HEK293 (cell line): ENCODE data around the gene SLC35F4.

Source experiments
- OVOL3 ChIP-seq: fragments of 450-650 bp; formaldehyde crosslinking; IDR thresholded peaks from 2 replicates; pipeline ENCODE4 v1.5.1; 2016; ENCODE audit warnings: missing biosample characterization, missing genetic modification characterization
- SCRT2 ChIP-seq: fragments of 450-650 bp; formaldehyde crosslinking; IDR thresholded peaks from 2 replicates; pipeline ENCODE4 v1.5.1; 2016; ENCODE audit warnings: missing biosample characterization, missing genetic modification characterization
- ZBTB7A ChIP-seq: fragments of 450-650 bp; formaldehyde crosslinking; IDR thresholded peaks from 2 replicates; pipeline ENCODE4 v1.5.1; 2016; ENCODE audit warnings: low read depth, missing biosample characterization, missing genetic modification characterization
- ZFP69B ChIP-seq: fragments of 450-650 bp; formaldehyde crosslinking; IDR thresholded peaks from 2 replicates; pipeline ENCODE4 v1.5.1; 2016; ENCODE audit warnings: missing biosample characterization, missing genetic modification characterization
- ZIC2 ChIP-seq: fragments of 450-650 bp; formaldehyde crosslinking; IDR thresholded peaks from 2 replicates; pipeline ENCODE4 v1.5.1; 2016; ENCODE audit warnings: missing biosample characterization, missing genetic modification characterization
- ZNF121 ChIP-seq: fragments of 450-650 bp; formaldehyde crosslinking; IDR thresholded peaks from 2 replicates; pipeline ENCODE4 v1.5.1; 2016; ENCODE audit warnings: missing biosample characterization, missing genetic modification characterization
- ZNF274 ChIP-seq, 2 experiments: fragments of 200-500 bp in 1 of 2; fragments of 450-650 bp in 1 of 2; sonication (Bioruptor generic) in 1 of 2; formaldehyde crosslinking in 1 of 2; IDR thresholded peaks; 2 replicates each; pipeline versions ENCODE4 v1.5.1 to v1.6.1; 2014 to 2016; ENCODE audit warnings: borderline replicate concordance in 1 of 2, inconsistent platforms in 1 of 2, low read length in 1 of 2, missing biosample characterization in 1 of 2, missing genetic modification characterization in 1 of 2
- ZNF660 ChIP-seq: fragments of 450-650 bp; IDR thresholded peaks from 2 replicates; pipeline ENCODE4 v1.5.1; 2018; ENCODE audit warnings: missing biosample characterization, mild to moderate bottlenecking, missing genetic modification characterization
- ZNF837 ChIP-seq: fragments of 450-650 bp; formaldehyde crosslinking; IDR thresholded peaks from 2 replicates; pipeline ENCODE4 v1.5.1; 2016; ENCODE audit warnings: missing biosample characterization, missing genetic modification characterization
- TF ChIP-seq, protein P1 (sequence below): fragments of 450-650 bp; formaldehyde crosslinking; IDR thresholded peaks from 2 replicates; pipeline ENCODE4 v1.5.1; 2016; ENCODE audit warnings: missing biosample characterization, missing genetic modification characterization
- TF ChIP-seq, protein P2 (sequence below): fragments of 450-650 bp; formaldehyde crosslinking; IDR thresholded peaks from 2 replicates; pipeline ENCODE4 v1.5.1; 2016; ENCODE audit warnings: missing biosample characterization, missing genetic modification characterization
- TF ChIP-seq, protein P3 (sequence below): sonication (generic); formaldehyde crosslinking; IDR thresholded peaks from 2 replicates; pipeline ENCODE4 v1.8.1; 2022; ENCODE audit warnings: mild to moderate bottlenecking, moderate library complexity, missing genetic modification reagents
- TF ChIP-seq, protein P4 (sequence below): fragments of 450-650 bp; formaldehyde crosslinking; IDR thresholded peaks from 2 replicates; pipeline ENCODE4 v1.5.1; 2016; ENCODE audit warnings: missing biosample characterization, missing genetic modification characterization

DNA sequence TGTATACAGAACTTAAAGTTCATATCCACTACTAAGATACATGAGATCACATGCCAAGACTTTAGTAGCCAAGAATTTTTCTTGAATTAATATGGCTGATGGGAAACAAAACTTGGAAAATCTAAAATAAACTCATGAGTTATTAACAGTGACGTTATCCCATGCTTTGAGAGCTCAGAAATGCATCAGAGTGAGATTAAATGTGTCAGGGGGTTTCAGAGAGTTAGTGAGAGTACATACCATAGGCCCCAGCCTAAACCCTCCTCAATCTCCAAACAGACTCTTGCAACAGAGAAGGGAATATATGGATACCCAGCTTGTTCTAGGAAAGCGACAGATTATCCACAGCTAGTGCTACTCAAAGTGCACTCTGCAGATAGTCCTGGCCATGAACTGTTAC, 19.3 kb downstream of the SLC35F4 start:
- TF ChIP-seq, protein P1, sequence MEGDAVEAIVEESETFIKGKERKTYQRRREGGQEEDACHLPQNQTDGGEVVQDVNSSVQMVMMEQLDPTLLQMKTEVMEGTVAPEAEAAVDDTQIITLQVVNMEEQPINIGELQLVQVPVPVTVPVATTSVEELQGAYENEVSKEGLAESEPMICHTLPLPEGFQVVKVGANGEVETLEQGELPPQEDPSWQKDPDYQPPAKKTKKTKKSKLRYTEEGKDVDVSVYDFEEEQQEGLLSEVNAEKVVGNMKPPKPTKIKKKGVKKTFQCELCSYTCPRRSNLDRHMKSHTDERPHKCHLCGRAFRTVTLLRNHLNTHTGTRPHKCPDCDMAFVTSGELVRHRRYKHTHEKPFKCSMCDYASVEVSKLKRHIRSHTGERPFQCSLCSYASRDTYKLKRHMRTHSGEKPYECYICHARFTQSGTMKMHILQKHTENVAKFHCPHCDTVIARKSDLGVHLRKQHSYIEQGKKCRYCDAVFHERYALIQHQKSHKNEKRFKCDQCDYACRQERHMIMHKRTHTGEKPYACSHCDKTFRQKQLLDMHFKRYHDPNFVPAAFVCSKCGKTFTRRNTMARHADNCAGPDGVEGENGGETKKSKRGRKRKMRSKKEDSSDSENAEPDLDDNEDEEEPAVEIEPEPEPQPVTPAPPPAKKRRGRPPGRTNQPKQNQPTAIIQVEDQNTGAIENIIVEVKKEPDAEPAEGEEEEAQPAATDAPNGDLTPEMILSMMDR (tag by site-specific recombination): no peak
- TF ChIP-seq ZNF660 (tag by site-specific recombination): no peak
- TF ChIP-seq SCRT2 (tag by site-specific recombination): no peak
- TF ChIP-seq ZNF121 (tag by site-specific recombination): no peak
- TF ChIP-seq, protein P2, sequence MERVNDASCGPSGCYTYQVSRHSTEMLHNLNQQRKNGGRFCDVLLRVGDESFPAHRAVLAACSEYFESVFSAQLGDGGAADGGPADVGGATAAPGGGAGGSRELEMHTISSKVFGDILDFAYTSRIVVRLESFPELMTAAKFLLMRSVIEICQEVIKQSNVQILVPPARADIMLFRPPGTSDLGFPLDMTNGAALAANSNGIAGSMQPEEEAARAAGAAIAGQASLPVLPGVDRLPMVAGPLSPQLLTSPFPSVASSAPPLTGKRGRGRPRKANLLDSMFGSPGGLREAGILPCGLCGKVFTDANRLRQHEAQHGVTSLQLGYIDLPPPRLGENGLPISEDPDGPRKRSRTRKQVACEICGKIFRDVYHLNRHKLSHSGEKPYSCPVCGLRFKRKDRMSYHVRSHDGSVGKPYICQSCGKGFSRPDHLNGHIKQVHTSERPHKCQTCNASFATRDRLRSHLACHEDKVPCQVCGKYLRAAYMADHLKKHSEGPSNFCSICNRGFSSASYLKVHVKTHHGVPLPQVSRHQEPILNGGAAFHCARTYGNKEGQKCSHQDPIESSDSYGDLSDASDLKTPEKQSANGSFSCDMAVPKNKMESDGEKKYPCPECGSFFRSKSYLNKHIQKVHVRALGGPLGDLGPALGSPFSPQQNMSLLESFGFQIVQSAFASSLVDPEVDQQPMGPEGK: no peak
- TF ChIP-seq ZNF274 (IDR thresholded peaks at IDR 0.05; ENCODE audit: low read length): no peak
- no peak for TF ChIP-seq ZNF274 (tag by site-specific recombination; IDR thresholded peaks at IDR 0.05; ENCODE audit: borderline replicate concordance)
- TF ChIP-seq, protein P3, sequence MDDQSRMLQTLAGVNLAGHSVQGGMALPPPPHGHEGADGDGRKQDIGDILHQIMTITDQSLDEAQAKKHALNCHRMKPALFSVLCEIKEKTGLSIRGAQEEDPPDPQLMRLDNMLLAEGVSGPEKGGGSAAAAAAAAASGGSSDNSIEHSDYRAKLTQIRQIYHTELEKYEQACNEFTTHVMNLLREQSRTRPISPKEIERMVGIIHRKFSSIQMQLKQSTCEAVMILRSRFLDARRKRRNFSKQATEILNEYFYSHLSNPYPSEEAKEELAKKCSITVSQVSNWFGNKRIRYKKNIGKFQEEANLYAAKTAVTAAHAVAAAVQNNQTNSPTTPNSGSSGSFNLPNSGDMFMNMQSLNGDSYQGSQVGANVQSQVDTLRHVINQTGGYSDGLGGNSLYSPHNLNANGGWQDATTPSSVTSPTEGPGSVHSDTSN: no peak
- no peak for TF ChIP-seq ZBTB7A
- no peak for TF ChIP-seq ZFP69B (tag by site-specific recombination)
- no peak for TF ChIP-seq ZIC2 (tag by site-specific recombination)
- no peak for TF ChIP-seq OVOL3 (tag by site-specific recombination)
- no peak for TF ChIP-seq ZNF837 (tag by site-specific recombination)
- TF ChIP-seq, protein P4, sequence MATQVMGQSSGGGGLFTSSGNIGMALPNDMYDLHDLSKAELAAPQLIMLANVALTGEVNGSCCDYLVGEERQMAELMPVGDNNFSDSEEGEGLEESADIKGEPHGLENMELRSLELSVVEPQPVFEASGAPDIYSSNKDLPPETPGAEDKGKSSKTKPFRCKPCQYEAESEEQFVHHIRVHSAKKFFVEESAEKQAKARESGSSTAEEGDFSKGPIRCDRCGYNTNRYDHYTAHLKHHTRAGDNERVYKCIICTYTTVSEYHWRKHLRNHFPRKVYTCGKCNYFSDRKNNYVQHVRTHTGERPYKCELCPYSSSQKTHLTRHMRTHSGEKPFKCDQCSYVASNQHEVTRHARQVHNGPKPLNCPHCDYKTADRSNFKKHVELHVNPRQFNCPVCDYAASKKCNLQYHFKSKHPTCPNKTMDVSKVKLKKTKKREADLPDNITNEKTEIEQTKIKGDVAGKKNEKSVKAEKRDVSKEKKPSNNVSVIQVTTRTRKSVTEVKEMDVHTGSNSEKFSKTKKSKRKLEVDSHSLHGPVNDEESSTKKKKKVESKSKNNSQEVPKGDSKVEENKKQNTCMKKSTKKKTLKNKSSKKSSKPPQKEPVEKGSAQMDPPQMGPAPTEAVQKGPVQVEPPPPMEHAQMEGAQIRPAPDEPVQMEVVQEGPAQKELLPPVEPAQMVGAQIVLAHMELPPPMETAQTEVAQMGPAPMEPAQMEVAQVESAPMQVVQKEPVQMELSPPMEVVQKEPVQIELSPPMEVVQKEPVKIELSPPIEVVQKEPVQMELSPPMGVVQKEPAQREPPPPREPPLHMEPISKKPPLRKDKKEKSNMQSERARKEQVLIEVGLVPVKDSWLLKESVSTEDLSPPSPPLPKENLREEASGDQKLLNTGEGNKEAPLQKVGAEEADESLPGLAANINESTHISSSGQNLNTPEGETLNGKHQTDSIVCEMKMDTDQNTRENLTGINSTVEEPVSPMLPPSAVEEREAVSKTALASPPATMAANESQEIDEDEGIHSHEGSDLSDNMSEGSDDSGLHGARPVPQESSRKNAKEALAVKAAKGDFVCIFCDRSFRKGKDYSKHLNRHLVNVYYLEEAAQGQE (tag by site-specific recombination): no peak
